Neural cell (in vitro differentiated cells): ENCODE results near the gene ANAPC2. TPM values are rescaled to one million over a fixed set of nuclear protein-coding genes. Genes with fewer than 3 reads are reported as not detected.

Source experiments
- H2AFZ ChIP-seq: fragments of 200-600, 300-800 bp; sonication (generic), shearing (Covaris generic); 2 replicates; pipeline ENCODE4 v1.6.0; 2014; ENCODE audit warnings: low read depth, mild to moderate bottlenecking, antibody characterized with exemption, low read length, moderate library complexity
- H3F3A ChIP-seq: fragments of 200-600 bp; shearing (Covaris generic); 2 replicates; pipeline ENCODE4 v1.6.1; 2016; ENCODE audit warnings: mild to moderate bottlenecking, moderate library complexity, mixed read lengths, antibody characterized with exemption, low read length; ENCODE audit not compliant: insufficient read depth, poor library complexity, severe bottlenecking
- H3K27ac ChIP-seq: fragments of 200-600, 300-800 bp; sonication (generic), shearing (Covaris generic); 2 replicates; pipeline ENCODE4 v1.5.1; 2014; ENCODE audit warnings: mild to moderate bottlenecking, low read length, moderate library complexity
- H3K27me3 ChIP-seq: fragments of 300-800, 200-600 bp; sonication (generic), shearing (Covaris generic); 2 replicates; pipeline ENCODE4 v1.6.0; 2014; ENCODE audit warnings: mild to moderate bottlenecking, low read depth, low read length, moderate library complexity; ENCODE audit not compliant: insufficient read depth
- H3K36me3 ChIP-seq: fragments of 300-800, 200-600 bp; sonication (generic), shearing (Covaris generic); 2 replicates; pipeline ENCODE4 v1.5.1; 2014; ENCODE audit warnings: mild to moderate bottlenecking, antibody characterized with exemption, low read length, moderate library complexity; ENCODE audit not compliant: insufficient read depth
- H3K4me2 ChIP-seq: fragments of 300-800, 200-600 bp; sonication (generic), shearing (Covaris generic); 2 replicates; pipeline ENCODE4 v1.6.0; 2014; ENCODE audit warnings: mild to moderate bottlenecking, low read length
- H3K4me3 ChIP-seq: fragments of 300-800, 200-600 bp; sonication (generic), shearing (Covaris generic); 2 replicates; pipeline ENCODE4 v1.5.1; 2014; ENCODE audit warnings: mild to moderate bottlenecking, low read length, moderate library complexity
- H3K79me2 ChIP-seq: fragments of 200-600 bp; shearing (Covaris generic); replicated peaks from 2 replicates; pipeline ENCODE4 v1.6.0; 2014; ENCODE audit warnings: mild to moderate bottlenecking, low read length, moderate library complexity; ENCODE audit not compliant: insufficient read depth
- H3K9ac ChIP-seq: fragments of 300-800, 200-600 bp; sonication (generic), shearing (Covaris generic); 2 replicates; pipeline ENCODE4 v1.6.1; 2016; ENCODE audit warnings: mild to moderate bottlenecking, low read length, mixed read lengths
- H3K9me2 ChIP-seq: fragments of 200-600 bp; shearing (Covaris generic); 2 replicates; pipeline ENCODE4 v1.6.1; 2016; ENCODE audit warnings: mild to moderate bottlenecking, low read length, mixed read lengths; ENCODE audit not compliant: insufficient read depth
- H3K9me3 ChIP-seq: fragments of 200-600, 300-800 bp; sonication (generic), shearing (Covaris generic); 2 replicates; pipeline ENCODE4 v1.6.1; 2016; ENCODE audit warnings: mild to moderate bottlenecking, mixed run types, low read length, moderate library complexity, mixed read lengths
- H4K20me1 ChIP-seq: fragments of 200-600 bp; shearing (Covaris generic); 2 replicates; pipeline ENCODE4 v1.6.1; 2016; ENCODE audit warnings: mild to moderate bottlenecking, mixed run types; ENCODE audit not compliant: insufficient read depth
- EP300 ChIP-seq: fragments of 450-650 bp; conservative IDR thresholded peaks from 2 replicates; pipeline ENCODE4 v1.6.1; 2014; ENCODE audit warnings: antibody characterized with exemption, mild to moderate bottlenecking, moderate library complexity; ENCODE audit not compliant: poor library complexity, severe bottlenecking
- EZH2 ChIP-seq: fragments of 200-600, 300-800 bp; shearing (Covaris generic), sonication (generic); IDR thresholded peaks from 2 replicates; pipeline ENCODE4 v1.6.1; 2014; ENCODE audit warnings: antibody characterized with exemption, low read length, borderline replicate concordance, mild to moderate bottlenecking; ENCODE audit not compliant: insufficient read depth, poor library complexity, severe bottlenecking
- MXI1 ChIP-seq: fragments of 450-650 bp; conservative IDR thresholded peaks from 2 replicates; pipeline ENCODE4 v1.6.1; 2014; ENCODE audit warnings: antibody characterized with exemption, mild to moderate bottlenecking; ENCODE audit not compliant: poor library complexity, severe bottlenecking
- POLR2AphosphoS5 ChIP-seq: IDR thresholded peaks from 2 replicates; pipeline ENCODE4 v1.6.1; 2012
- RAD21 ChIP-seq: fragments of 450-650 bp; conservative IDR thresholded peaks from 2 replicates; pipeline ENCODE4 v1.6.1; 2014; ENCODE audit warnings: antibody characterized with exemption, mild to moderate bottlenecking, moderate library complexity
- SMC3 ChIP-seq: fragments of 450-650 bp; conservative IDR thresholded peaks from 2 replicates; pipeline ENCODE4 v1.6.1; 2014; ENCODE audit warnings: antibody characterized with exemption, mild to moderate bottlenecking, moderate library complexity; ENCODE audit not compliant: poor library complexity
- TAF1 ChIP-seq: IDR thresholded peaks from 2 replicates; pipeline ENCODE4 v1.6.1; 2012; ENCODE audit warnings: low read depth
- polyA plus RNA-seq: library from polyadenylated mRNA; depleted of rRNA; stranded (reverse); fragments of >200 nt; gene quantifications from 2 replicates; pipeline ENCODE4 v1.2.3, GENCODE V29; 2014
- TF ChIP-seq, protein P1 (sequence below): IDR thresholded peaks from 2 replicates; pipeline ENCODE4 v1.6.1; 2012; ENCODE audit warnings: borderline replicate concordance
- TF ChIP-seq, protein P2 (sequence below): fragments of 450-650 bp; IDR thresholded peaks from 2 replicates; pipeline ENCODE4 v1.5.1; 2014; ENCODE audit warnings: antibody characterized with exemption, mild to moderate bottlenecking, moderate library complexity; ENCODE audit not compliant: poor library complexity, severe bottlenecking

Gene ANAPC2
- polyA plus RNA-seq, 1 donor from 2014 or later: 38.1 TPM

DNA sequence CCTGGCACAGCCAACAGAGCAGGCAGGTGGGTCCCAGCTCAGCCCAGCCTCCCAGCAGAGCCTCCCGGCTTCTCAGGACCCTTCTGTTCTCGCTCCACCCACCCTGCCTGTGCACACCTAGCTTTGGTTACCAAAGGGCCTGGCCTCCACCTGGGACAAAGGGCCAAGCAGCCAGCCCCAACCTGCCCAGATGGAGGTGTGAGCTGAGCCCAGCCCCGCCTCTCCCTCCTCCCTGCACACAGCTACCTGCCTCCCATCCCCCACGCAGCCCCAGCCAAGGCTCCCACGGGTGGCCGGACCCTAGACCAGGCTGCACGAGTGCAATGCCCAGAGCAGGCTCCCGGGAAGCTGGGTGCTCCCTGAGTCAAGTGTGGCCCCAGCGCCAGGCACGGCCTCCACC lies 6.5 kb upstream of the ANAPC2 start:
- Histone ChIP-seq H3K27ac (no peak overlapping the region), H3K4me3 (no peak overlapping the region)
- no peak for TF ChIP-seq EZH2
- no peak for TF ChIP-seq RAD21
- no peak for TF ChIP-seq TAF1
- no peak for TF ChIP-seq MXI1
- TF ChIP-seq, protein P1, sequence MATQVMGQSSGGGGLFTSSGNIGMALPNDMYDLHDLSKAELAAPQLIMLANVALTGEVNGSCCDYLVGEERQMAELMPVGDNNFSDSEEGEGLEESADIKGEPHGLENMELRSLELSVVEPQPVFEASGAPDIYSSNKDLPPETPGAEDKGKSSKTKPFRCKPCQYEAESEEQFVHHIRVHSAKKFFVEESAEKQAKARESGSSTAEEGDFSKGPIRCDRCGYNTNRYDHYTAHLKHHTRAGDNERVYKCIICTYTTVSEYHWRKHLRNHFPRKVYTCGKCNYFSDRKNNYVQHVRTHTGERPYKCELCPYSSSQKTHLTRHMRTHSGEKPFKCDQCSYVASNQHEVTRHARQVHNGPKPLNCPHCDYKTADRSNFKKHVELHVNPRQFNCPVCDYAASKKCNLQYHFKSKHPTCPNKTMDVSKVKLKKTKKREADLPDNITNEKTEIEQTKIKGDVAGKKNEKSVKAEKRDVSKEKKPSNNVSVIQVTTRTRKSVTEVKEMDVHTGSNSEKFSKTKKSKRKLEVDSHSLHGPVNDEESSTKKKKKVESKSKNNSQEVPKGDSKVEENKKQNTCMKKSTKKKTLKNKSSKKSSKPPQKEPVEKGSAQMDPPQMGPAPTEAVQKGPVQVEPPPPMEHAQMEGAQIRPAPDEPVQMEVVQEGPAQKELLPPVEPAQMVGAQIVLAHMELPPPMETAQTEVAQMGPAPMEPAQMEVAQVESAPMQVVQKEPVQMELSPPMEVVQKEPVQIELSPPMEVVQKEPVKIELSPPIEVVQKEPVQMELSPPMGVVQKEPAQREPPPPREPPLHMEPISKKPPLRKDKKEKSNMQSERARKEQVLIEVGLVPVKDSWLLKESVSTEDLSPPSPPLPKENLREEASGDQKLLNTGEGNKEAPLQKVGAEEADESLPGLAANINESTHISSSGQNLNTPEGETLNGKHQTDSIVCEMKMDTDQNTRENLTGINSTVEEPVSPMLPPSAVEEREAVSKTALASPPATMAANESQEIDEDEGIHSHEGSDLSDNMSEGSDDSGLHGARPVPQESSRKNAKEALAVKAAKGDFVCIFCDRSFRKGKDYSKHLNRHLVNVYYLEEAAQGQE: no peak
- no peak for TF ChIP-seq SMC3
- TF ChIP-seq POLR2AphosphoS5: no peak
- no peak for TF ChIP-seq EP300
- TF ChIP-seq, protein P2, sequence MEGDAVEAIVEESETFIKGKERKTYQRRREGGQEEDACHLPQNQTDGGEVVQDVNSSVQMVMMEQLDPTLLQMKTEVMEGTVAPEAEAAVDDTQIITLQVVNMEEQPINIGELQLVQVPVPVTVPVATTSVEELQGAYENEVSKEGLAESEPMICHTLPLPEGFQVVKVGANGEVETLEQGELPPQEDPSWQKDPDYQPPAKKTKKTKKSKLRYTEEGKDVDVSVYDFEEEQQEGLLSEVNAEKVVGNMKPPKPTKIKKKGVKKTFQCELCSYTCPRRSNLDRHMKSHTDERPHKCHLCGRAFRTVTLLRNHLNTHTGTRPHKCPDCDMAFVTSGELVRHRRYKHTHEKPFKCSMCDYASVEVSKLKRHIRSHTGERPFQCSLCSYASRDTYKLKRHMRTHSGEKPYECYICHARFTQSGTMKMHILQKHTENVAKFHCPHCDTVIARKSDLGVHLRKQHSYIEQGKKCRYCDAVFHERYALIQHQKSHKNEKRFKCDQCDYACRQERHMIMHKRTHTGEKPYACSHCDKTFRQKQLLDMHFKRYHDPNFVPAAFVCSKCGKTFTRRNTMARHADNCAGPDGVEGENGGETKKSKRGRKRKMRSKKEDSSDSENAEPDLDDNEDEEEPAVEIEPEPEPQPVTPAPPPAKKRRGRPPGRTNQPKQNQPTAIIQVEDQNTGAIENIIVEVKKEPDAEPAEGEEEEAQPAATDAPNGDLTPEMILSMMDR: no peak

DNA sequence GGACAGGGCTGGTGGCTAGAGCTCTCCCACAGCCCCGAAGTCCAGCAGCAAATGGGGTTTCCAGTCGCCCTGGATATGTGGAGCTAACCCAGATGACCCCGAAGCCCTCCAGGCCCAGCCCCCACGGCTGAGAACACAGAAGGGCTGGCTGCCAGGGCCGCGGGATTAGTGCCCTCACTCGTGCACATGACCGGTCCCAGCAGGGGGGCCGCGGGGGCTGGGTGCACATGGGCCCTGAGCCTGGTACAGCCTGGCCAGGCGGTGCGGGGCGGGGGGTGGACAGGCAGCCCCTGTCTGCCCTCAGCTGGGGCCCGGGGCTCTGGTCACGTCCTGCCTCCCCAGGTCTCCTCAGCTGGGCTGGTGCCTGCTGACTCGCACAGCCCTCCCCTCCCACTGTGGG lies 6.0 kb upstream of the ANAPC2 start:
- H3K4me3 ChIP-seq: no peak overlapping the region
- H3K79me2 ChIP-seq: no peaks in the 10 kb centered on the region
- H3K9ac ChIP-seq: no peak overlapping the region
- no peaks in the 10 kb centered on the region for H4K20me1 ChIP-seq
- no peak for TF ChIP-seq TAF1
- TF ChIP-seq, protein P2: no peak
- no peak for TF ChIP-seq MXI1
- no peak for TF ChIP-seq SMC3
- TF ChIP-seq RAD21: no peak
- no peak for TF ChIP-seq EZH2
- no peak for TF ChIP-seq POLR2AphosphoS5
- no peak for TF ChIP-seq EP300
- TF ChIP-seq, protein P1: no peak
- H2AFZ ChIP-seq: no peak overlapping the region
- H3K9me2 ChIP-seq: no peaks in the 10 kb centered on the region
- H3K9me3 ChIP-seq: no peaks in the 10 kb centered on the region
- no peaks in the 10 kb centered on the region for H3K36me3 ChIP-seq
- no peak overlapping the region for H3K27ac ChIP-seq
- H3K4me2 ChIP-seq: no peak overlapping the region
- no peaks in the 10 kb centered on the region for H3K27me3 ChIP-seq
- H3F3A ChIP-seq: no peaks in the 10 kb centered on the region

More for the DNA sequence above, 6.5 kb upstream of the ANAPC2 start:
- H4K20me1 ChIP-seq: no peaks in the 10 kb centered on the region
- H3K9ac ChIP-seq: no peak overlapping the region
- H3K4me2 ChIP-seq: no peak overlapping the region
- no peaks in the 10 kb centered on the region for H3K36me3 ChIP-seq
- no peaks in the 10 kb centered on the region for H3F3A ChIP-seq
- no peaks in the 10 kb centered on the region for H3K9me2 ChIP-seq
- no peaks in the 10 kb centered on the region for H3K9me3 ChIP-seq
- no peak overlapping the region for H2AFZ ChIP-seq
- H3K27me3 ChIP-seq: no peaks in the 10 kb centered on the region
- H3K79me2 ChIP-seq: no peaks in the 10 kb centered on the region
